Astrocyte (in vitro differentiated cells and primary cell): ENCODE data around the gene PTPRD. TPM values are rescaled to one million over a fixed set of nuclear protein-coding genes. Genes with fewer than 3 reads are reported as not detected.

ENCODE experiments used
- DNase-seq: peaks from one replicate; pipeline ENCODE4 v3.0.0-alpha.2; 2010; ENCODE audit warnings: low read depth
- FAIRE-seq: peaks from 2 replicates; lab custom pipeline; 2011; peaks lifted over from hg19 to GRCh38; lab: Jason Lieb, UNC
- H2AFZ ChIP-seq: 2 replicates; pipeline ENCODE4 v1.6.0; 2012; ENCODE audit warnings: low read depth, low read length, inconsistent platforms
- H3K27ac ChIP-seq: 2 replicates; pipeline ENCODE4 v1.5.1; 2011; ENCODE audit warnings: low read depth, low read length, inconsistent platforms
- H3K27me3 ChIP-seq: 2 replicates; pipeline ENCODE4 v1.6.0; 2011; ENCODE audit warnings: low read length, inconsistent platforms; ENCODE audit not compliant: insufficient read depth
- H3K36me3 ChIP-seq: 2 replicates; pipeline ENCODE4 v1.5.1; 2011; ENCODE audit warnings: low read length, inconsistent platforms; ENCODE audit not compliant: insufficient read depth
- H3K4me1 ChIP-seq: 2 replicates; pipeline ENCODE4 v1.5.1; 2011; ENCODE audit warnings: low read length, inconsistent platforms; ENCODE audit not compliant: insufficient read depth
- H3K4me2 ChIP-seq: 2 replicates; pipeline ENCODE4 v1.6.0; 2012; ENCODE audit warnings: low read length, inconsistent platforms
- H3K4me3 ChIP-seq: 2 replicates; pipeline ENCODE4 v1.5.1; 2011; ENCODE audit warnings: low read depth, mild to moderate bottlenecking, low read length, inconsistent platforms; ENCODE audit not compliant: insufficient read depth
- H3K79me2 ChIP-seq: 2 replicates; pipeline ENCODE4 v1.6.0; 2012; ENCODE audit warnings: mild to moderate bottlenecking, low read length, inconsistent platforms; ENCODE audit not compliant: insufficient read depth
- H3K9ac ChIP-seq: 2 replicates; pipeline ENCODE4 v1.6.0; 2012; ENCODE audit warnings: mild to moderate bottlenecking, low read length, inconsistent platforms
- H3K9me3 ChIP-seq: 2 replicates; pipeline ENCODE4 v1.5.1; 2012; ENCODE audit warnings: low read depth, mild to moderate bottlenecking, low read length, inconsistent platforms; ENCODE audit not compliant: insufficient read depth
- H4K20me1 ChIP-seq: 2 replicates; pipeline ENCODE4 v1.6.0; 2012; ENCODE audit warnings: low read length, inconsistent platforms; ENCODE audit not compliant: insufficient read depth
- H3K27ac Mint-ChIP-seq: one replicate; pipeline ENCODE4 v1.8.0; 2021; ENCODE audit warnings: mild to moderate bottlenecking, mixed read lengths; ENCODE audit not compliant: unreplicated experiment
- H3K27me3 Mint-ChIP-seq: one replicate; pipeline ENCODE4 v1.8.0; 2021; ENCODE audit warnings: low read depth, mixed read lengths; ENCODE audit not compliant: unreplicated experiment
- H3K36me3 Mint-ChIP-seq: one replicate; pipeline ENCODE4 v1.8.0; 2021; ENCODE audit warnings: low read depth, mixed read lengths; ENCODE audit not compliant: unreplicated experiment
- H3K4me1 Mint-ChIP-seq: one replicate; pipeline ENCODE4 v1.8.0; 2021; ENCODE audit warnings: low read depth, mixed read lengths; ENCODE audit not compliant: unreplicated experiment
- H3K4me3 Mint-ChIP-seq: one replicate; pipeline ENCODE4 v1.8.0; 2021; ENCODE audit warnings: mild to moderate bottlenecking, moderate library complexity, mixed read lengths; ENCODE audit not compliant: unreplicated experiment
- H3K9me3 Mint-ChIP-seq: one replicate; pipeline ENCODE4 v1.8.0; 2021; ENCODE audit warnings: mild to moderate bottlenecking, mixed read lengths; ENCODE audit not compliant: unreplicated experiment
- EZH2 ChIP-seq: IDR thresholded peaks from 2 replicates; pipeline ENCODE4 v1.6.1; 2012; ENCODE audit warnings: mild to moderate bottlenecking, low read length, inconsistent platforms; ENCODE audit not compliant: insufficient read depth
- total RNA-seq: library from RNA; stranded (reverse); gene quantifications from 2 replicates; pipeline ENCODE4 v1.2.1, GENCODE V29; 2021
- TF ChIP-seq, protein P1 (sequence below): IDR thresholded peaks from 2 replicates; pipeline ENCODE4 v1.5.1; 2011; ENCODE audit warnings: low read depth, mild to moderate bottlenecking, inconsistent platforms, low read length, moderate library complexity; ENCODE audit not compliant: insufficient read depth

Gene PTPRD
- total RNA-seq, 1 donor from 2014 or later, result 88.1 TPM

DNA sequence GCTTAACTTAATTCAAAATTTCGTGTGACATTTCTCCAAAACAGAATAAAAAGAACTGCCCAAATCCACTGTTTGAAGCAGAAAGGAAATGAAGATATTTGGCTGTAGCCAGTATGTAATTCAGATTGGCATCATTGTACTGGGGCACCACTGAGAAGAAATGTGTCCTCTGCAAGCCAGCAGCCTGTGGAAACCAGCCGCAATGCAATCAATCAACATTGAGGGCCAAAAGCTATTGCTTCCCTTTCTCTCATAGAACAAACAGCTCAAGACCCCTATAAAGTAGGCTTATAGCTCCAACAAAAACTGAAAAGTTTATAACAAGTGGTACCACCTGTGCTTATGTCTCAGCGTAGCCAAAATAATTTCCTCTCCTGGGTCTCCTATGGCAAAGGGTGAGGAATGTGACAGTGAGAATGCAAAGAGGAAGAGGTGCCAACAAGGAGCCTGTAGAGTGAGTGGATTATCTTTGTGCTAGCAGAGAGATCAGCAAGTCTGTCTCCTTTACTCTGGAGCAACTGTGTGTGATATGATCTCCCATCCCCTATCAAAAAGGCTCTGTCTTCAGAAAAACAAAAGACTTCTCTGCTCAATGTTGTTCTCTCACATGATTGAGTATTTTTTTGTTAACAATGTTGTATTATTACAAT is 1740.9 kb downstream of the PTPRD start:
- H3K9me3 Mint-ChIP-seq, result no peaks in the 10 kb centered on the region
- Histone ChIP-seq H3K27me3 (no peaks in the 10 kb centered on the region), H2AFZ (no peak overlapping the region), H3K9me3 (no peaks in the 10 kb centered on the region), H3K4me3 (no peak overlapping the region), H4K20me1 (no peaks in the 10 kb centered on the region), H3K4me1 (peaks cover 3% of the 10 kb centered on the region), H3K79me2 (no peaks in the 10 kb centered on the region), H3K36me3 (no peaks in the 10 kb centered on the region), H3K9ac (no peak overlapping the region), H3K4me2 (no peak overlapping the region), H3K27ac (no peak overlapping the region)
- H3K27ac Mint-ChIP-seq, result no peak overlapping the region
- FAIRE-seq (no peak), DNase-seq (no peak)
- H3K27me3 Mint-ChIP-seq, result no peaks in the 10 kb centered on the region
- H3K36me3 Mint-ChIP-seq, result no peaks in the 10 kb centered on the region
- TF ChIP-seq EZH2, result no peak
- TF ChIP-seq, protein P1, sequence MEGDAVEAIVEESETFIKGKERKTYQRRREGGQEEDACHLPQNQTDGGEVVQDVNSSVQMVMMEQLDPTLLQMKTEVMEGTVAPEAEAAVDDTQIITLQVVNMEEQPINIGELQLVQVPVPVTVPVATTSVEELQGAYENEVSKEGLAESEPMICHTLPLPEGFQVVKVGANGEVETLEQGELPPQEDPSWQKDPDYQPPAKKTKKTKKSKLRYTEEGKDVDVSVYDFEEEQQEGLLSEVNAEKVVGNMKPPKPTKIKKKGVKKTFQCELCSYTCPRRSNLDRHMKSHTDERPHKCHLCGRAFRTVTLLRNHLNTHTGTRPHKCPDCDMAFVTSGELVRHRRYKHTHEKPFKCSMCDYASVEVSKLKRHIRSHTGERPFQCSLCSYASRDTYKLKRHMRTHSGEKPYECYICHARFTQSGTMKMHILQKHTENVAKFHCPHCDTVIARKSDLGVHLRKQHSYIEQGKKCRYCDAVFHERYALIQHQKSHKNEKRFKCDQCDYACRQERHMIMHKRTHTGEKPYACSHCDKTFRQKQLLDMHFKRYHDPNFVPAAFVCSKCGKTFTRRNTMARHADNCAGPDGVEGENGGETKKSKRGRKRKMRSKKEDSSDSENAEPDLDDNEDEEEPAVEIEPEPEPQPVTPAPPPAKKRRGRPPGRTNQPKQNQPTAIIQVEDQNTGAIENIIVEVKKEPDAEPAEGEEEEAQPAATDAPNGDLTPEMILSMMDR, result no peak
- peaks cover 28% of the 10 kb centered on the region for H3K4me1 Mint-ChIP-seq
- no peak overlapping the region for H3K4me3 Mint-ChIP-seq

DNA sequence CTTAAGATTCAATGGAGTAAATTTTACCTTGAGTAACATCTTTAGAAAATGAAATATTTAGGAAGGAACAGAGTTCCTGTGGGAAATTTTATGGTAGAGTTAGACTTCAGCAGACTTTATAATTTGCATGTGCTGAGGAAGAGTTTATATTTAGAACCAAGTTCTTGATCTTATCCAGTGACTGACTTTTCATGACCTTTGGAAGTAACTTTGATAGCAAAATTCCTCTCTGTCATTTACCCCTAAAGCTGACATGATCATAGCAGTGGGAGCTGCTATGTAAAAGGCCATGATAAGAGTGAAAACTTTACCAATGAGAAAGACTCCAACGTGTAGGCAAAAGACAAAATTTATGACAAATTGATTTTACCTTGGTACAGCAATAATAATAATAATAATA is 1741.4 kb downstream of the PTPRD start:
- DNase-seq (no peak), FAIRE-seq (no peak)
- Mint-ChIP-seq H3K27me3 (no peaks in the 10 kb centered on the region), H3K4me3 (no peak overlapping the region), H3K27ac (no peak overlapping the region), H3K36me3 (no peaks in the 10 kb centered on the region), H3K4me1 (peaks cover 32% of the 10 kb centered on the region), H3K9me3 (no peaks in the 10 kb centered on the region)
- H2AFZ ChIP-seq, result no peak overlapping the region
- H3K9me3 ChIP-seq, result no peaks in the 10 kb centered on the region
- H3K4me2 ChIP-seq, result no peak overlapping the region
- H3K9ac ChIP-seq, result no peak overlapping the region
- TF ChIP-seq EZH2, result no peak
- TF ChIP-seq, protein P1, result no peak
- H3K36me3 ChIP-seq, result no peaks in the 10 kb centered on the region
- no peak overlapping the region for H3K4me3 ChIP-seq
- no peaks in the 10 kb centered on the region for H3K27me3 ChIP-seq
- peaks cover 3% of the 10 kb centered on the region for H3K4me1 ChIP-seq
- H4K20me1 ChIP-seq, result no peaks in the 10 kb centered on the region
- H3K79me2 ChIP-seq, result no peaks in the 10 kb centered on the region
- H3K27ac ChIP-seq, result no peak overlapping the region

DNA sequence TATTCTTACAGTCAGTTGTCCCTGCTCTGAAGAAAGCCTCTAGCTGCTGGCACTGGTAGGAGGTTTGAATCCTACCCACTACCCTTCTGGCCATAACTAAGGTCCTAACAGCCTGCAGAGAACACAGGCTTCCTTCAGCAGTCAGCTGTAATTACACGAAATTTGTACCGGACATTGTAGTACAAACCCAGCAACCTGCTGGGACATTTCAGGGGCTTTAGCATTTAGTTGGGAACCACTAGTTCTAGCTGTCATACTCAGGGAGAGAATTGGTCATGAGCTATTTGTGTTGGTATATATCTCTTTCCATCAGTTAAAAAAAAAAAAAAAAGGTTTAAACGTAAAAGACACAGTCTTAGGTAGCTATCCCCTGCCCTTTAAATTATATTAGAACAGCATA is 1743.0 kb downstream of the PTPRD start:
- Mint-ChIP-seq H3K9me3 (no peaks in the 10 kb centered on the region), H3K36me3 (no peaks in the 10 kb centered on the region), H3K27me3 (no peaks in the 10 kb centered on the region), H3K27ac (no peak overlapping the region), H3K4me1 (peaks cover 33% of the 10 kb centered on the region), H3K4me3 (no peak overlapping the region)
- FAIRE-seq (no peak), DNase-seq (no peak)
- no peaks in the 10 kb centered on the region for H3K36me3 ChIP-seq
- peaks cover 4% of the 10 kb centered on the region for H3K4me1 ChIP-seq
- no peaks in the 10 kb centered on the region for H3K27me3 ChIP-seq
- H3K27ac ChIP-seq, result no peak overlapping the region
- TF ChIP-seq, protein P1, result no peak
- no peak for TF ChIP-seq EZH2
- H3K9ac ChIP-seq, result no peak overlapping the region
- H3K4me3 ChIP-seq, result no peak overlapping the region
- no peaks in the 10 kb centered on the region for H4K20me1 ChIP-seq
- H3K79me2 ChIP-seq, result no peaks in the 10 kb centered on the region
- no peak overlapping the region for H2AFZ ChIP-seq
- no peak overlapping the region for H3K4me2 ChIP-seq
- H3K9me3 ChIP-seq, result no peaks in the 10 kb centered on the region
